H1 (cell line): Measurements from ENCODE around the gene SQOR. TPM values are rescaled to one million over a fixed set of nuclear protein-coding genes. Genes with fewer than 3 reads are reported as not detected.

Experiments used
- ASH2L ChIP-seq: fragments of 200-600, 300-600 bp; sonication (generic); IDR thresholded peaks from one replicate; pipeline ENCODE4 v1.7.1; 2017; ENCODE audit warnings: low read length
- CHD2 ChIP-seq: IDR thresholded peaks from 2 replicates; pipeline ENCODE4 v1.6.1; 2012; ENCODE audit warnings: low read length, improper control_type of control experiment
- CHD7 ChIP-seq: fragments of 300-600 bp; sonication (generic); IDR thresholded peaks from 2 replicates; pipeline ENCODE4 v1.7.1; 2012; ENCODE audit warnings: low read length, moderate library complexity, mild to moderate bottlenecking, inconsistent platforms; ENCODE audit not compliant: insufficient replicate concordance
- EP300 ChIP-seq, 2 experiments: IDR thresholded peaks; 1 replicate in 1 of 2; 2 replicates in 1 of 2; pipeline ENCODE4 v1.6.1; 2011 to 2012; ENCODE audit warnings: low read depth in 2 of 2, low read length in 2 of 2, mild to moderate bottlenecking in 2 of 2, borderline replicate concordance in 1 of 2, inconsistent platforms in 1 of 2, moderate library complexity in 1 of 2
- GTF2F1 ChIP-seq: IDR thresholded peaks from 2 replicates; pipeline ENCODE4 v1.6.1; 2012; ENCODE audit warnings: low read depth, low read length, improper control_type of control experiment, borderline replicate concordance
- MAFK ChIP-seq: IDR thresholded peaks from 2 replicates; pipeline ENCODE4 v1.6.1; 2012; ENCODE audit warnings: low read depth, mild to moderate bottlenecking, improper control_type of control experiment, low read length
- NRF1 ChIP-seq: IDR thresholded peaks from 2 replicates; pipeline ENCODE4 v1.6.1; 2011; ENCODE audit warnings: mild to moderate bottlenecking, low read depth, low read length, improper control_type of control experiment
- PHF8 ChIP-seq: fragments of 200-600 bp; sonication (generic); conservative IDR thresholded peaks from 2 replicates; pipeline ENCODE4 v1.7.1; 2012; ENCODE audit warnings: low read depth, mild to moderate bottlenecking, inconsistent platforms, low read length, moderate library complexity
- POLR2A ChIP-seq, 2 experiments: IDR thresholded peaks; 1 replicate in 1 of 2; 2 replicates in 1 of 2; pipeline ENCODE4 v1.6.1; 2011; ENCODE audit warnings: low read depth in 2 of 2, low read length in 2 of 2, mild to moderate bottlenecking in 2 of 2; ENCODE audit errors: control extremely low read depth in 1 of 2
- RAD21 ChIP-seq, 2 experiments: IDR thresholded peaks in 1 of 2; conservative IDR thresholded peaks in 1 of 2; 2 replicates each; pipeline ENCODE4 v1.6.1; 2011; ENCODE audit warnings: low read depth in 2 of 2, low read length in 2 of 2, improper control_type of control experiment in 1 of 2, inconsistent platforms in 1 of 2, mild to moderate bottlenecking in 1 of 2, moderate library complexity in 1 of 2
- SAP30 ChIP-seq: fragments of 300-600 bp; sonication (generic); IDR thresholded peaks from 2 replicates; pipeline ENCODE4 v1.7.1; 2012; ENCODE audit warnings: low read length, moderate library complexity, mild to moderate bottlenecking, inconsistent platforms; ENCODE audit not compliant: insufficient read depth, insufficient replicate concordance
- SUZ12 ChIP-seq: fragments of 200-600 bp; sonication (generic); IDR thresholded peaks from 2 replicates; pipeline ENCODE4 v1.6.1; 2012; ENCODE audit warnings: mild to moderate bottlenecking, inconsistent platforms, low read length, moderate library complexity, mixed read lengths
- polyA plus RNA-seq, 7 experiments: library from polyadenylated mRNA; depleted of rRNA in 3 of 7; stranded (reverse) in 5 of 7; unstranded in 2 of 7; fragments of >200 nt in 5 of 7; fragments of 200-250 nt in 2 of 7; gene quantifications; 1 replicate in 5 of 7; 2 replicates in 1 of 7; 4 replicates in 1 of 7; pipeline versions ENCODE4 v1.2.1 to v1.2.3, GENCODE V29; 2011 to 2013; ENCODE audit warnings: missing spikeins in 2 of 7, mixed read lengths in 2 of 7
- total RNA-seq: library from RNA; stranded (reverse); fragmentation: NEBNext Ultra II Directional; extraction: Animal tissue kit (Norgen Biotek cat#: 25700); gene quantifications from 2 replicates; pipeline ENCODE4 v1.2.1, GENCODE V29; 2021

SQOR gene
- total and polyA plus RNA-seq, 2 of the 8 experiments (the other 6 are each of a cell fraction or from before 2014, with no cell fraction given): 0.20 to 0.22 TPM

DNA sequence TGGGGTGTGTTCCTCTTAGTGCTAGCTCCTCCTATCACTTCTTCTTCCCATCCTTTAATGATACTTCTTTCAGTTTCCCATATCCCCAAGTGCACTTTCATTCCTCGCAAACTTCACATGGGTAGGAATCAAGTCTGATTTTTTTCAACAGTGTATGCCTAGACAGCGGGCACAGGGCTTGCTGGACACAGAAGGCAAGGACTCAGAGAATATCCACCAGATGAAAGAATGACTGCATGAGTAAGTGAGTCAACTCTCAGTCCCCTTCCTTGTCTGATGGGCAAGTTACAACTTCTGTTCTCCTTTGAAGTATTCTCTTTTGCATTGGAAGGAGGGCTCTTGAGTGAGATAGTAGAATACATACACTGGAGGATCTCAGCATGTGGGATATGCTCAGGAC is 3.1 kb upstream of the SQOR start (continued):
- TF ChIP-seq CHD7 (no peak), EP300 (IDR thresholded peaks at IDR 0.05; ENCODE audit: borderline replicate concordance in 1 of 2, low read depth in 2 of 2, low read length in 2 of 2) (no peak), NRF1 (no peak), POLR2A (IDR thresholded peaks at IDR 0.05; ENCODE audit: control extremely low read depth in 1 of 2, low read depth in 2 of 2, low read length in 2 of 2) (no peak), CHD2 (no peak), RAD21 (IDR thresholded peaks at IDR 0.05 in 1 of 2, conservative IDR thresholded peaks at IDR 0.05 in 1 of 2; ENCODE audit: low read depth in 2 of 2, low read length in 2 of 2) (no peak), ASH2L (no peak), SUZ12 (no peak), MAFK (no peak), SAP30 (no peak), PHF8 (no peak), GTF2F1 (no peak)
